ENCODE data around the gene CGNL1.

Gene CGNL1

GRCh38 chr15:57517030-57517671 lies 140.8 kb downstream of the CGNL1 start:
- no peak overlapping the region for H3K4me3 ChIP-seq (ENCODE audit: low read depth, low read length)
- TF ChIP-seq CTCF (IDR thresholded peaks at IDR 0.05; ENCODE audit: low read depth, low read length): no peak

- TF ChIP-seq CTCF (IDR thresholded peaks at IDR 0.05; ENCODE audit: low read depth, low read length): no peak
- H3K4me3 ChIP-seq (ENCODE audit: low read depth, low read length): no peak overlapping the region
Observed at GRCh38 chr15:57518779-57519405, 142.6 kb downstream of the CGNL1 start.

- TF ChIP-seq CTCF (IDR thresholded peaks at IDR 0.05; ENCODE audit: low read depth, low read length): no peak
- no peak overlapping the region for H3K4me3 ChIP-seq (ENCODE audit: low read depth, low read length)
Observed at GRCh38 chr15:57519806-57520205, 143.5 kb downstream of the CGNL1 start.

- no peak overlapping the region for H3K4me3 ChIP-seq (ENCODE audit: low read depth, low read length)
- no peak for TF ChIP-seq CTCF (IDR thresholded peaks at IDR 0.05; ENCODE audit: low read depth, low read length)
Observed at GRCh38 chr15:57521503-57521902, 145.2 kb downstream of the CGNL1 start.

GRCh38 chr15:57522148-57522547 lies 145.8 kb downstream of the CGNL1 start:
- H3K4me3 ChIP-seq (ENCODE audit: low read depth, low read length): no peak overlapping the region
- no peak for TF ChIP-seq CTCF (IDR thresholded peaks at IDR 0.05; ENCODE audit: low read depth, low read length)

GRCh38 chr15:57525581-57525980 lies 149.3 kb downstream of the CGNL1 start:
- H3K4me3 ChIP-seq (ENCODE audit: low read depth, low read length): no peak overlapping the region
- TF ChIP-seq CTCF (IDR thresholded peaks at IDR 0.05; ENCODE audit: low read depth, low read length): no peak

- TF ChIP-seq CTCF (IDR thresholded peaks at IDR 0.05; ENCODE audit: low read depth, low read length): no peak
- H3K4me3 ChIP-seq (ENCODE audit: low read depth, low read length): no peak overlapping the region
Observed at GRCh38 chr15:57526076-57526475, 149.8 kb downstream of the CGNL1 start.
